GM21515 (cell line): ENCODE data around the gene SKI.

Experiments used
- ATAC-seq: cut with Tn5 transposase; IDR thresholded peaks from one replicate; pipeline ENCODE4 v1.9.1; 2021; ENCODE audit not compliant: unreplicated experiment

The SKI gene

GRCh38 chr1:2304282-2304681 is 76.2 kb downstream of the SKI start:
- no peak for ATAC-seq

- no peak for ATAC-seq
Measured at GRCh38 chr1:2304921-2305681, 77.0 kb downstream of the SKI start.

GRCh38 chr1:2306151-2306978 is 78.2 kb downstream of the SKI start:
- no peak for ATAC-seq

GRCh38 chr1:2307064-2307605 is 79.0 kb downstream of the SKI start:
- no peak for ATAC-seq

GRCh38 chr1:2307972-2308371 is 79.9 kb downstream of the SKI start:
- no peak for ATAC-seq

- ATAC-seq, result no peak
Measured at GRCh38 chr1:2308844-2309243, 80.7 kb downstream of the SKI start.

- no peak for ATAC-seq
Measured at GRCh38 chr1:2310332-2311183, 82.4 kb downstream of the SKI start.

DNA sequence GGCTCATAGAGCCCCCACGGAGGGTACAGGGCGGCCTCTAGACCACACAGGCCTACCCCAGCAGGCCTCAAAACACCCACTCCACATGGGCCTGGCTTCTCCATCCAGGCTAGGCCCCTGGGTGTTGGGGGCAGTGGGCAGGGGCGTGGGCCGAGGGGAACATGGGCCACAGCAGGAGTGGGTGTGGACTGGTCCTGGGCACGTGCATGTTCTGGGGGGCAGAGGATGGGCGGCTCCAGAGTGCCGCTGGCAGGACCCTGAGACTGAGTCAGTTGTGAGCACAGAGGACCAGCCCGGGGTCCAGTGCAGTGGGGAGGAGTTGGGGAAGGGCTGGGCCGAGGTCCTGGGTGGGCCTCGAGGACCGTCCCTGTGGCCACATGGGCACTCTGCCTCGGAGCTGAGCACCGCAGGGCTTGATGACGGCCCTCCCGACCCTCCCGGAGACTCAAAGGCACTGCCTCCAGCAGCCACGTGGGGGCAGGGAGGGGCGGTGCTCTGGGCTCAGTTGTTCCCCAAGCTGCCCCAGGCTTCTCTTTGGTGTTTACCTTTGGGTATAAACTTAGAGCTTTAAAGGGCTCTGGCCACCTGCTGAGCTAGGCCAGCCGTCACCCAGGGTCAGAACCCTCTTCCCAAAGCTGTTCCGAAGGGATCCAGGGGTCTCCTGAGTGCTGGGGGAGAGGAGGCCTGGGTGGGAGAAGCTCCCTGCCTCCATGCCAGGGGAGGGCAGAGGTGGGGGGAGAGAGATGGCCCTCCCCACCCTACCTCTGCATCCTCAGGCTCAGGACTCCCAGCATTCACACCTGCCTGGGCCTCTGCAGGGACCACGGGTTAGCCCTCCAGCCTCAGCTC is 83.3 kb downstream of the SKI start:
- no peak for ATAC-seq

- ATAC-seq, result no peak
Measured at GRCh38 chr1:2312160-2312514, 84.0 kb downstream of the SKI start.

GRCh38 chr1:2312515-2313301 is 84.6 kb downstream of the SKI start:
- no peak for ATAC-seq

DNA sequence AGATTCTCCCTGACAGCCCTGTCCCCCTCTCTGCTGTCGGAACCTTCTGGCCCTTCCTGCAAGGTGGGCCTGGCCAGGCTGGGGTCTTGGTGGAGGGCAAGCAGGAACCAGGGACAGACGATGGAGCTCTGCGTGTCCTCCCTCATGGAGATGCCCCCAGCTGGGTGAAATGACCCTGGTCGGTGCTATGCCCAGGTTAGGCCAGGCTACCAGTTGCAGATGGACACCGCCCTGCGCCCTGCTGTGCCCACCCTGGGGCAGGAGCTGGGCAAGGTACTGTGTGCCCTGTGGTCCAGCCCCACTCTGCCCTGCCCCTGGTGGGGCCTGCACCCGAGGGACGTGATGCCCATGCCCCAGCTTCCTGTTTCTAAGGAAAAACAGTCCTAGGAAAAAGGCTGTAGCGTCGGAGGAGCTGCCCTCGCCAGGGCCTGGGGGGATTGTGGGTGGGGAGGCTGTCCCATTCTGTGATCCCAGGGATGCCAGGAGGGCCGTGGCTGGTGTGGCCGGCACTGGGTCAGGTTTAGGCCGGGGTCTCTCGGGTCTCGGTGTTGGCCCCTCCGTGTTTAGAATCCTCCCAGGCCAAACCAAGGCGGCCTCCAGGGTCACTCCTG is 85.6 kb downstream of the SKI start:
- ATAC-seq, result no peak

DNA sequence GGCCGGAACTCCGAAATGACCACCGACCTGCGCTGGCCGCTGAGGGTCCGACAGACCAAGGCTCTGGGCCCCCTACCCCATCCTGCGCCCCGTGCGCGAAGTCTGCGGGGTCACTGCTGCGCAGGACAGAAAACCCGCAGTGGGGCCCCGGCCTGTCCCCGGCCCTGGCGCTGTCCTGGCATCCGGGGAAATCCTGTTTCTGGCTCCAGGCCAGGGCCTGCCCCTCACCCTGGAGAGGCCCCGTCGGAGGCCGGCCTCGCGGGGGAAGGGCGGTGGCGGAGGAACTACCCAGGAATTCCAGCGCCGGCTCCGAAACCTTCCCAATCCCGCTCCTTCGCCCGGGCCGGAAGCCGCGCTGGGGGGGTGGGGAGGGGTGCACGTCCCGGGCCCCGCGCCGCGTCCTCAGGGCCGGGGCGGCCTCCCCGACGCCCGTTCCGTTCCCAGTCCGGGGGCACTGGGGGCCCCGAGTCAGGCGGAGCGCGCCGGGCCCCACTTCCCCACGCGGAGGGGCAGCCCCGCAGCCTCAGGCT is 86.2 kb downstream of the SKI start:
- no peak for ATAC-seq

- no peak for ATAC-seq
Measured at GRCh38 chr1:2314803-2315673, 86.9 kb downstream of the SKI start.

- no peak for ATAC-seq
Measured at GRCh38 chr1:2315674-2316450, 87.7 kb downstream of the SKI start.

DNA sequence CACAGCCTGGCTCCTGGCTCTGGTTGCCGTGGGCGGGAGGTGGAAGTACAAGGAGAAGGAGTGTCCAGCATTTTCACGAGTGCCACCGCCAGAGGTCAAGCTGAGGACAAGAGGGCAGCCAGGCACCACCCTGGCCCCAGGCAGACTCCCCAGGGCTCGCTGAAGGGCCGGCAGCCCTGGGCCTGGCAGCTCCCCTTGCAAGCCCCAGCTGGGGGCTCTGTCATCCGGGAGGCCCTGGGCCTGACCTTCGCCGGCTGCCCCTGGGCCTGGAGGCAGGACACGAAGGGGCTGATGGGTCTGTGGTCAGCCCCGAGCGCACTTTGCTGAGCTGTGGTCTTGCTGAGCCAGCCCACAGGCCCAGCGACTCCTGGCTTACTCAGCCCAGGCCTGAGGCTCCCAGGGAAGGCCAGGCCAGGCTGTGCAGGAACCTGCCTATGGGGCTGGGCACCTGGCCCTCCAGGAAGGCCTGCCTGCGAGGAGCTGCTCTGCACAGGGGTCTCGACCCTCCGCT is 88.4 kb downstream of the SKI start:
- no peak for ATAC-seq

DNA sequence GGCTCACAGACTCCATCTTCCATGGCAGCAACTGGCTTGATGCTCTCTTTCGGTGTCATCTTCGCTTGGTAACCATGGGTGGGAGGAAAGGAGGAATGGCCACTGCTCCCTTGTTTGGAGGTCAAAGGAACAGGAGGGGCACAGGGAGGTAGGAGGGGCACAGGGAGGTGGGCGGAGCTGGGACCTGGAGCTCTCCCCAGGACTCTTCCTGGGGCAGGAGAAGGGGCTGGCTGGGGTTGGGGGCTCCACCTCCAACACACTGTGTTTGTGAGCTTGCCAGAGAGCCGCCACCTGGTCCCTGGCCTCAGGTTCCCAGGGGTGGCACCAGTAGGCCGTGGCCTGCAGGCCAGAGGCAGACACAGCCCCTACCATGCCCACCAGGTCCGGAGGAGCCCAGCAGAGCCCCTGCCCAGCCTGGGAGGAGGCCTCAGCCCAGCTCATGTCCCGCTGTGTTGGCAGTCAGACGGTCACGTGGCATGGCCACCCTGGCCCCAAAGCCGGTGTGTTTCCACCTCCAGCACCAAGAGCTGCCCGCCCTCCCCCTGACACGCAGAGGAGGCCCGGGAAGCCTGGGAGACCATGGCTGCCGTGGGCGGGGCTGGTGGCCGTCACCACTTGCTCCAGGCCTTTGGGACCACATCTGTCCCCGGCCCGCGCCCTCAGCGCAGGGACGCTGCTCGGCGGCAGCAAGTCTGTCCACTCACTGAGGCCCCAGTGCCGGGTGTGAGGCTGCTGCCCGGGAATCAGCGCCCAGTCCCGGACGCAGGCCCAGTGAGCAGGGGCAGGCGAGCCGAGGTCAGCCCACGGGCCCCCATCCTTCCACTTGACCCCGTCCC is 89.3 kb downstream of the SKI start:
- ATAC-seq, result no peak
